Lung (tissue), 12 donors: Measurements from ENCODE around the gene RAB37. TPM values are rescaled to one million over a fixed set of nuclear protein-coding genes. Genes with fewer than 3 reads are reported as not detected.

Experiments
- ATAC-seq: fragments of 200-7000 bp; cut with Tn5 transposase; one replicate; pipeline ENCODE4 v1.9.1; 2020; ENCODE audit warnings: moderate number of reproducible peaks; ENCODE audit not compliant: insufficient read depth, low FRiP score
- DNase-seq, 3 donors: peaks; one replicate each; pipeline ENCODE4 v3.0.0-alpha.2; 2013 to 2017
- H3K27ac ChIP-seq, 2 donors: one replicate each; pipeline ENCODE4 v1.5.1; 2013; ENCODE audit warnings: mild to moderate bottlenecking in 2 of 2, moderate library complexity in 2 of 2, control low read depth in 1 of 2, inconsistent platforms in 1 of 2, low read depth in 1 of 2, low read length in 1 of 2
- H3K27me3 ChIP-seq, 3 donors: one replicate each; pipeline ENCODE4 v1.5.1; 2013; ENCODE audit warnings: low read length in 2 of 3; ENCODE audit not compliant: control insufficient read depth in 3 of 3, insufficient read depth in 3 of 3
- H3K36me3 ChIP-seq, 4 donors: one replicate each; pipeline ENCODE4 v1.5.1; 2013; ENCODE audit warnings: low read length in 4 of 4, mild to moderate bottlenecking in 1 of 4, moderate library complexity in 1 of 4; ENCODE audit not compliant: control insufficient read depth in 4 of 4, insufficient read depth in 4 of 4
- H3K4me1 ChIP-seq, 5 donors: one replicate each; pipeline ENCODE4 v1.5.1; 2013; ENCODE audit warnings: low read length in 5 of 5, mild to moderate bottlenecking in 2 of 5, moderate library complexity in 1 of 5; ENCODE audit not compliant: control insufficient read depth in 5 of 5, insufficient read depth in 5 of 5
- H3K4me3 ChIP-seq: one replicate; pipeline ENCODE4 v1.5.1; 2013; ENCODE audit warnings: mild to moderate bottlenecking, control low read depth, moderate library complexity
- H3K9ac ChIP-seq, 2 donors: one replicate each; pipeline ENCODE4 v1.5.1; 2013; ENCODE audit warnings: low read length in 2 of 2, control low read depth in 1 of 2; ENCODE audit not compliant: insufficient read depth in 1 of 2
- H3K9me3 ChIP-seq, 4 donors: one replicate each; pipeline ENCODE4 v1.5.1; 2013; ENCODE audit warnings: low read length in 3 of 4, mild to moderate bottlenecking in 1 of 4, moderate library complexity in 1 of 4; ENCODE audit not compliant: control insufficient read depth in 4 of 4, insufficient read depth in 3 of 4
- CTCF ChIP-seq: IDR thresholded peaks from 2 replicates; pipeline ENCODE4 v1.5.1; 2012; ENCODE audit warnings: mild to moderate bottlenecking; ENCODE audit errors: control extremely low read depth, extremely low read depth
- WGBS, 2 donors: extraction: QIAGEN DNeasy Blood & Tissue Kit; methylation state at CpG; one replicate each; pipeline ENCODE4 v1.1.7; 2013; 5-methylcytosine and 5-hydroxymethylcytosine counted together
- polyA plus RNA-seq, 2 donors: library from polyadenylated mRNA; stranded (reverse); fragments of 200-250 nt; gene quantifications; one replicate each; pipeline ENCODE4 v1.2.1, GENCODE V29; 2013
- total RNA-seq, 2 donors: library from RNA; depleted of rRNA in 1 of 2; stranded (reverse); fragments of >200 nt in 1 of 2; gene quantifications; one replicate each; pipeline ENCODE4 v1.2.1, GENCODE V29; 2014 to 2021
- donor health status: control.
- donor health status: control.
- donor health status: Bipolar disorder and iron deficiency.
- donor health status: healthy.
- donor health status: DM: yes; HTN: yes; CAD: no.

The RAB37 gene
- total and polyA plus RNA-seq, 4 donors: 3.2 to 7.3 (median 5.9) TPM

- 71% methylated on average over 6 of the region's 6 CpGs for WGBS, 2 donors
Observed at GRCh38 chr17:74769266-74769855, 32.3 kb downstream of the RAB37 start.

GRCh38 chr17:74769856-74770497 lies 32.9 kb downstream of the RAB37 start:
- Histone ChIP-seq H3K4me3 (no peak overlapping the region), H3K9ac (no peak overlapping the region), H3K36me3 (peaks cover 6 to 44% (median 29%) of the 10 kb centered on the region in 4 donors), H3K27me3 (no peaks in the 10 kb centered on the region), H3K9me3 (no peaks in the 10 kb centered on the region), H3K4me1 (peaks cover 0 to 12% (median 3%) of the 10 kb centered on the region in 5 donors), H3K27ac (no peak overlapping the region)
- 71 to 82% methylated on average over 5 of the region's 5 CpGs for WGBS, 2 donors
- DNase-seq (no peak), ATAC-seq (no peak)
- no peak for TF ChIP-seq CTCF

More at GRCh38 chr17:74769266-74769855, 32.3 kb downstream of the RAB37 start:
- H3K27ac ChIP-seq: no peak overlapping the region
- no peak for TF ChIP-seq CTCF
- no peaks in the 10 kb centered on the region for H3K27me3 ChIP-seq
- peaks cover 0 to 19% (median 5%) of the 10 kb centered on the region in 5 donors for H3K4me1 ChIP-seq
- no peak overlapping the region for H3K9ac ChIP-seq
- DNase-seq (no peak), ATAC-seq (no peak)
- H3K36me3 ChIP-seq: peaks cover 6 to 46% (median 29%) of the 10 kb centered on the region in 4 donors
- no peaks in the 10 kb centered on the region for H3K9me3 ChIP-seq
- no peak overlapping the region for H3K4me3 ChIP-seq

GRCh38 chr17:74770498-74771318 lies 33.7 kb downstream of the RAB37 start:
- no peak overlapping the region for H3K9ac ChIP-seq
- DNase-seq (peak in 2 of 3 donors; percentile 56 to 68), ATAC-seq (peak; percentile 62)
- 60 to 62% methylated on average over 16 of the region's 16 CpGs for WGBS, 2 donors
- H3K9me3 ChIP-seq: no peaks in the 10 kb centered on the region
- peak; percentile 77 for TF ChIP-seq CTCF
- no peak overlapping the region for H3K4me3 ChIP-seq
- no peaks in the 10 kb centered on the region for H3K27me3 ChIP-seq
- no peak overlapping the region for H3K27ac ChIP-seq
- peaks cover 0 to 18% (median 7%) of the 10 kb centered on the region in 5 donors for H3K4me1 ChIP-seq
- peaks cover 6 to 43% (median 29%) of the 10 kb centered on the region in 4 donors for H3K36me3 ChIP-seq
